GM10266 (cell line): ENCODE data around the gene TMED6.

Experiments used
- DNase-seq: peaks from one replicate; pipeline ENCODE4 v3.0.0; 2012; ENCODE audit errors: extremely low spot score
- TF ChIP-seq, protein P1 (sequence below): IDR thresholded peaks from 2 replicates; pipeline ENCODE4 v1.5.1; 2012; ENCODE audit warnings: mild to moderate bottlenecking, low read depth; ENCODE audit not compliant: control insufficient read depth, insufficient read depth; ENCODE audit errors: missing control alignments

TMED6 gene

DNA sequence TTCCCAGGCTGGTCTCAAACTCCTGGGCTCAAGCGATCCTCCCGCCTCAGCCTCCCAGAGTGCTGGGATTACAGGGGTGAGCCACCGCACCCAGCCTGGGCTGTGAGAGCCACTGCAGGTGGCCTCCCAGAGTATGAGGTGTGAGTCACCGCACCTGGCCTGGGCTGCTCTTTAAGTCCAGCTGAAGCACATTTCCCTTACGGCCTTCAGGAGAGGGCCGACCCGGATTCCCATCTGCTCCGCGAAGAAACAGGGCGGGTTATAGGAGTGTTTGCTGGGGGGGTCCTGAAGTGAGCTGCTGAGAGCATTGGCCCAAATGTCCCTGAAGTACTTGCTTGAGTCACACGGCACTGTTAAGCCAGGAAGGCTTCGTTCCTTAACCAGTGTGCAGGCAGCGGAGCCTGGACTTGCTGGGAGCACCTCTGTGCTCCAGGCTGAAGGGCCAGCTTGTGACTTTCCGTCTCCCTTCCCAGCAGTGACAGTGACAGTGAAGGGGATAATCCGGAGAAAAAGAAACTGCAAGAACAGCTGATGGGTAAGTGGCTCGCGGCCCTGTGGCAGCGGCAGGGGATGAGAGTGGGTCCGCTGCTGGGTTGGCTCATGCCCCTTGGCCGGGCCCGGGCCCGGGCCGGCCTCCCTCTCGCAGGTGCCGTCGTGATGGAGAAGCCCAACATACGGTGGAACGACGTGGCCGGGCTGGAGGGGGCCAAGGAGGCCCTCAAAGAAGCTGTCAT is 33.2 kb downstream of the TMED6 start:
- TF ChIP-seq, protein P1, sequence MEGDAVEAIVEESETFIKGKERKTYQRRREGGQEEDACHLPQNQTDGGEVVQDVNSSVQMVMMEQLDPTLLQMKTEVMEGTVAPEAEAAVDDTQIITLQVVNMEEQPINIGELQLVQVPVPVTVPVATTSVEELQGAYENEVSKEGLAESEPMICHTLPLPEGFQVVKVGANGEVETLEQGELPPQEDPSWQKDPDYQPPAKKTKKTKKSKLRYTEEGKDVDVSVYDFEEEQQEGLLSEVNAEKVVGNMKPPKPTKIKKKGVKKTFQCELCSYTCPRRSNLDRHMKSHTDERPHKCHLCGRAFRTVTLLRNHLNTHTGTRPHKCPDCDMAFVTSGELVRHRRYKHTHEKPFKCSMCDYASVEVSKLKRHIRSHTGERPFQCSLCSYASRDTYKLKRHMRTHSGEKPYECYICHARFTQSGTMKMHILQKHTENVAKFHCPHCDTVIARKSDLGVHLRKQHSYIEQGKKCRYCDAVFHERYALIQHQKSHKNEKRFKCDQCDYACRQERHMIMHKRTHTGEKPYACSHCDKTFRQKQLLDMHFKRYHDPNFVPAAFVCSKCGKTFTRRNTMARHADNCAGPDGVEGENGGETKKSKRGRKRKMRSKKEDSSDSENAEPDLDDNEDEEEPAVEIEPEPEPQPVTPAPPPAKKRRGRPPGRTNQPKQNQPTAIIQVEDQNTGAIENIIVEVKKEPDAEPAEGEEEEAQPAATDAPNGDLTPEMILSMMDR = no peak
- DNase-seq = no peak

DNA sequence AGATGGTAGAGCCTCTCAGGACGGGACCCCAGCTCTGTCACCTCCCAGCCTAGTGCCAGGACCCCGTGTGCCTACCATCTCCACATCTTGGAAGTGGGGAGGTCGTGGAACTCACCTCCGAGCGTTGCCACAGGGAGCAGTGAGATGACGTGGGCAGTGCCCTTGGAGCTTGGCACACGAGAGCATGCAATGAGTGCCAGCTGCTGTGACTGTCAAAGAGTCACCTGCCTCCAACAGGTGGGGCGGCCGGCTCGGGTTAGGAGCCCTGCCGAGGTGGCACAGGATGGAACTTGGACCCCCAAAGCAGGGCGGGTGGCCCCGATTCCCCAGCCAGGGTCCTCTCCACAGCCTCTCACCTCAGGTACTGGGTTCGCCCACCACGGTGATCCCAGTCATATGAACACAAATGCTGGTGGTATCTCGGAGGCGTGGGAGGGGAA is 35.0 kb downstream of the TMED6 start:
- TF ChIP-seq, protein P1 = no peak
- no peak for DNase-seq

DNA sequence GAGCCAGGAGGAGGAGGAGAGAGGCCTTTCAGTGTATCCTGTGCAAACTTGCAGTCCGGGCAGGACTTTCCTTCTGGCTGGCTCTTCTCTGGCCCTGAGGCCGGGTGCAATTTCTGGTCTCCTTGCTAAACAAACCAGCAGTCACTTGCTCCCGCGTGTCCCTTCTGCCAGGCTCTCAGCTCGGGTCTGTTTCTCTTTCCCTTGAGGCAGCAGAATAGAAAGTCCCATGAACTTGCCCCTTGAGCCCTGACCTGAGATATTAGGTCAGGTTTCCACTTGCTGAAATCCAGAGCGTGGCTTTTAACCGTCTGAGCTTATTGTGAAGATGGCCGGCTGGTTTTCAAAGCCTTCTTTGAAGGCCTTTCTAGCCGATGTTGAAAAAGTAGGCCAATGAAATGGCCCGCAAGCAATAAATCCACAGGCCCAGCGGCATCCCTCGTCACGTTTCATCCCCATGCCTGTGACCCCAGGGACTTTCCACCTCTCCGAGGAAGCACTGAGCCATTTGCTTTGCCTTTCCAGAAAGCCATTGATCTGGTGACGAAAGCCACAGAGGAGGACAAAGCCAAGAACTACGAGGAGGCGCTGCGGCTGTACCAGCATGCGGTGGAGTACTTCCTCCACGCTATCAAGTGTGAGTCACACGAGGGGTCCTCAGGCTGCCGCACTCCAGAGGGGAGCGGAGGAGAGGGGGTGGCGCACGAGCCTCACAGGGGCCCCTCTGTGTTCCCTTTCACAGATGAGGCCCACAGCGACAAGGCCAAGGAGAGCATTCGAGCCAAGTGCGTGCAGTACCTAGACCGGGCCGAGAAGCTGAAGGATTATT is 35.9 kb downstream of the TMED6 start:
- TF ChIP-seq, protein P1 = no peak
- DNase-seq = no peak

DNA sequence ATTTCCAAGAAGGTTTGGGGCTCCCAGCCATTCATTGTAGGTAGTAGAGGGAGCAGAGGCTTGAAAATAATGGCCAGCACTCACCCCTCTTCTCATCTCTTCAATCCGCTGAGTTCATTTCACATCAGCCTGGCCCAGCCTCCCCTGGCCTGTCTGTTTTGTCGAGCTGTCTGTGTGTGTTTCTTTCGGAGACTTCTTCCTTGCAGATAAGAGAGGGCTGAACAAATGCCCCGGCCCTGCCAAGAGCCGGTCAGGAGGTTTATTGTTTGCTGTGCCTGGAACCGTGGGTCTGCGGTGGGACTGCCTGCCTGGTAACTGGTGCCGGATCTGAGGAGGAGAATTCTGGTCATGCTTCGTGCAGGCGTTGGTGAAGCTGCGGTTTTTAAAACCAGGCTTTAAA is 37.1 kb downstream of the TMED6 start:
- no peak for DNase-seq
- TF ChIP-seq, protein P1 = no peak

DNA sequence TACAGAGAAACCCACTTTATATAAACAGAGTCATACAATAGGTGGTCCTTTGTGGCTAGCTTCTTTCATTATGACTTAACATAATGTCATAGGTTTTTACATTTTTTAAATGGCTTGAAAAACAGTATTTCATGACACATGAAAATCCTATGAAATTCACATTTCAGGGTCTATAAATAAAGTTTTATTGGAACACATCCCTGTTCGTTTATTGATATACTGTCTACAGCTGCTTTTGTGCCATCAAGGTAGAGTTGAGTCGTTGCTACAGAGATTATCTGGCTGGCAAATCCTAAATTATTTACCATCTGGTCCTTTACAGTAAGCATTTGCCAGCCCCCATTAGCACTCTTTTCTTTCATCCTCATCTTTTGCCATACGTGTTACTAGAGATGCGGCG is 38.1 kb downstream of the TMED6 start:
- DNase-seq = no peak
- TF ChIP-seq, protein P1 = no peak

DNA sequence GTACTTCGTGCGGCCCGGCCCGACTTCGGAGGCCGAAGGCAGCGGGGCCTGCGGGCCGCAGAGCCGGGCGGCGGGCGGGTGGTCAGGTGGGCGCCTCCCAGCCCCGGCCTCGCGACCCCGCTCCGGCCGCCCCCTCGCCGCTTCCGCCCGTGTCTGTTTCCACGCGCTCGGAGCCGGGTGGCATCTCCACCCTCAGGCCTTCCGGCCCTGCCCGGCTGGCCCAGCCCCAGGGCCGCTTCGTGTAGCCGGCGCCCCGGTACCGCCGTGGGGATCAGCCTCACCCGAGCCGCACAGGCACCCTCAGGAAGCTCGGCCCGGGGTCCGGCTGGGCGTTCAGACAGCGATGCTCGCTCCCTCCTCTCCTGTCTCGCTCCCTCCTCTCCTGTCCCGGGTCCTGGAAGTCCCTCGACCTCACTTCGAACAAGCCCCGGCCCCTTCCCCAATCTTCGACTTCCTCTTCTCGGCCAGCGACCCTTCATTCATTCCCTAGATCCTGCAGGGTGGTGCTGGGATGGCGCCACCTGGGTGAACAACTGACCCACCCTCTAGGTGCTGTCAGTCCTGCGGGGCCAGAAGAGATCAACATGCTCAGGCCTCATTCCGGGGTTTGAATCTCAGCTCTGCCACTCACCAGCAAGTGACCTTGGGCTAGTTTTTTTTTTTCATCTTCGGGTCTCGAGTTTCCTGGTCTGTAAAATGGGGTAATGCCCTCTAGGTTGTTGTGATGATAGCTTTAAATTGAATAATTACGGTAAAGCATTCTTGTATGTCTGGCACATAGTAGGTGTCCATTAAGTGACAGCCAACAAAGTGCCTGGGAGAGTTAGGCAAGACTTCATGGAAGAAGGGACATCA is 39.8 kb downstream of the TMED6 start:
- TF ChIP-seq, protein P1 = no peak
- DNase-seq = peak; percentile 63
